NCI-H2227 (cell line): Measurements from ENCODE around the gene MYMX.
"Not testable (repeated sequence)": the region's sequence is repeated elsewhere in the genome, so short reads cannot be mapped to it uniquely, and the experiment has no call there.

ENCODE experiments used
- DNase-seq: peaks from one replicate; lab custom pipeline; 2025; ENCODE audit not compliant: unreplicated experiment; lab: John Stamatoyannopoulos, UW

MYMX gene

DNA sequence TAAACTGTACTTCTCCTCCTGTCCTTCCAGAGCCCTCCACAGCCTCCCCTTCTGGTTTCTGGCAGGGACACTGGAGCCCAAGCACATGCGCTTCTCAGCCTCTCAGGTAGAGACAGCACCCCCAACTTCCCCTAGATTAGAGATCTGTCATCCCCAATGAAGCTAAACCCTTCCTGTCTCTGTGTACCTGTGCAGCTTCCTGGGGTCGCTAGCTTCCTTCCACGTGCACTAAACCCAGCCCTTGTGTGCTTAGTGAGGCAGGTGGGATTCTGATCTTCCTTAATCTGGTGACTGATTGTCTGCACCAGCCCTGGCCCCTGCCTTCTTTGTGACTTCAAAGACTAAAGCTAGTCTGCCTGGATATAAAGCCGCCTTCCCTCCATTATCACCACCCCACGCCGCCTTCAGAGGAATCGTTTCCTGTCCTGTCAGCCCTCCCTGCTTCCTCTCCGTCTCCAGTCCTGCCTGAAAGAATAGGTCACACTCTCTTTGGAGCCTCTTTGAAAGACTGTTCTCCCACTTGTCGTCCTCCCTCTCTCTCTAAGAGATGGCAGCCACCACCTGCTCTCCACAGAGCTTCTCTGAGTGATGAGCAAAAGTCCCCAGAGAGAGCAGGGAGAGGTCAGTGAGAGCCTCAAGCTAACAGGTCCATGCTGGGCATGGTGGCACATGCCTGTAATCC lies 30.6 kb upstream of the MYMX start:
- no peak for DNase-seq

DNA sequence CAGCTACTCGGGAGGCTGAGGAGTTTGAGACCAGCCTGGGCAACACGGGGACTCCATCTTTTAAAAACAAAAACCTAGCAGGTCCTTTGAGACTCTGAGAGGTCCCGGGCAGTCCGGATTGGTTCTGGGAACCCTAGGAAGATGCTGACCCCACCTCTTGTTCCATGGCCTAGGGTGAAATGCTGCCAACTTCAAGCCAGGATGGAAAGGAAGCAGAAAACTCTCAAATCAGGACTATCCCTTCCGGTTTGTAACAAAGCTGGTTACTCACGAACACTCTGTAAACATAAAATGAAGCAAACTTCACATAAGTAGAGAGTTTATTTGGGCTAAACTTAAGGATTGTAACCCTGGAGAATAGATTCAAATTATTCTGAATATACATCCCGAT lies 30.1 kb upstream of the MYMX start:
- DNase-seq = no peak

DNA sequence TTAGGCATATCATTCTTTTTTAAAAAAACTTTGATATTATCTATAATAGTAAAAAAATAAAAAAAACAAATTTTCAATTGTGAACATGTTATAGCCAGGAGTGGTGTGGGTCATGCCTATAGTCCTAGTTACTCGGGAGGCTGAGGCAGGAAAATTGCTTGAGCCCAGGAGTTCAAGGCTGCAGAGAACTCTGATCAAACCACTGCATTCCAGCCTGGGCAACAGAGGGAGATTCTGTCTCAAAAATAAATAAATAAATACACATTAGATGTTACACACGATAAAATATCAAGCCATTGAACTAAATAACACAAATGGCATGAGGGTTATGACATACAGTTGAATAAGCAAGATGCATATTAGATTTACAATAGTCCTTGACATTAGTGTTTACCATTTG lies 27.9 kb upstream of the MYMX start:
- DNase-seq = no peak

DNA sequence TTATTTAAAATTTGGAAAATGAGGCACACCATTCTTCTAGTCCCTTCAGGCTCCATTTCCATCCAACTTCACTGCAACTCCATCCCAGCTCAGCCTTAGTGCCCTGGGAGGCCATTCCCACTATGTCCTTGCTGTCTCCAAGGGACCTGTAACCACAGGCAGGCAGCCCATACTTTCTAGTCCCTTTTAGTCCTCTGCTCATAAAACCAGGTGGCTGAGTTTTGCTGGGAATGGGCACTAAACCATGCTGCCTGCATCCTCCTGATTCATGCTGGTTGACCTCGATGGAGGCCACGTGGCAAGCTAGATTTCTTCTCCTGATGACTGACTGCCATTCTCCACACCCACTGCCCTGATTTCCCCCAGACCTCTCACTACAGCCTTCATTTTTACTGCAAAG lies 27.5 kb upstream of the MYMX start:
- DNase-seq = no peak

DNA sequence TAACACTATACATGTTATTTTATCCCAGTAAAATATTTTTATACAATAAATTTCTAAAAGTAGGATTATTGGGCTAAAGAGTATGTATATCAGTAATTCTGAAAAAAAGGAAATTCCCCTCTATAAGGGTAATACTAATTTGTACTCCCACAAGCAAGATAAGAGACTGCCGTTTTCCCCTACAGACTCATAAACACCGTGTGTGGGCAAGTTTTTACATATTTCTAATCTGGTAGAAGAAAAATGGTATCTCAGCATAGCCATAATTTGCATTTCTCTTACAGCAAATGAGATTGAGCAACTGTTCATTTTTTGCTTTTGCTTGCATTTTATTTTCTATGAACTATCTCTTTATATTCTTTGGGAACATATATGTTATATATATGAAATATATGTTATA lies 26.0 kb upstream of the MYMX start:
- DNase-seq = no peak

DNA sequence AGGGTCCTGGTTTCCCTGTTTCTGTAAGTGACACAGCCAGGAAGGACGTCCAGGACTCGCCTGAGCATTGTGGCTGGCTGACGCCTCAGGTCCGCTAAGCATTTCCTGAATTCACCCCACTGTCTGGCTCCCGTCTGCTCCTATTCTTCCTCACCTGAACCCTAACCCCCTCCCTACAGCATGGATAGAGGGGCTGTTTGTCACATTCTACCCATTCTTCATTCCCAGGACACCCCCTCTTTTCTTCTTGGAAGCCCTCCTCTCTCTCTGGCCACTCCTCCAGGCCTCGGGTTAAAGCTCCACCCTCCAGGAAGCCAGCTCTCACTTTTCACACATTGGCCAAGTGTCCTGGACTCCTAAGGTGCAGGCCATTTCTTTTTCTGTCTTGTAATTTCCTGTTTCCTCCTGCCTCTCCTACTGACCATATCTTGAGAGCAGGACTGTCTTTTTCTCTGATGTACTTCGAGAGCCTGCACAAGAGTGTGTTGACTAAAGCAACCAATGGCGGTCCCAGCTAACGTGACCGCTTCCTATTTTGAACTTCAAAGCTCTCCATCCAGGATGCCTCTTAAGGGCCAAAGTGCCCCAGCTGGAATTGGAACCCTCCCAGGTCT lies 24.2 kb upstream of the MYMX start:
- peak; percentile 10 for DNase-seq

DNA sequence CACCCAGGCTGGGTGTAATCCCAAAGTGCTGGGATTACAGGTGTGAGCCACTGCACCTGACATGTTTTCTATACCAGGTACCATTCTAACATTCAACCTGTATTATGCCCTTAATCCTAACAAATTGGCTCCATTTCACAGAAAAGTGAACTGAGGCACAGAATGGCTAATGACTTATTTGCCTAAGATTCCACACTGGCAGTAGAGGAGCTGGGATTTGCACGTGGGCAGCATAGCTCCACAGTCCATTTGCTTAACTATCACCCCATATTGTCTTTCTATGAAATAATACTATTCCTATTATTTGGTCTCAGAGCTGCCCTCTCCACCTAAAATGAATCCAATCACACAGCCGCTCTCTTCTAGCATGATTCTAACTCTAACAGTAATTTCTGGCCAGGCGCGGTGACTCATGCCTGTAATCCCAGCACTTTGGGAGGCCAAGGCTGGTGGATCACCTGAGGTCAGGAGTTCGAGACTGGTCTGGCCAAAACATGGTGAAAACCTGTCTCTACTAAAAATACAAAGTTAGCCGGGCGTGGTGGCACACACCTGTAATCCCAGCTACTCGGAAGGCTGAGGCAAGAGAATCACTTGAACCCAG lies 23.3 kb upstream of the MYMX start:
- no peak for DNase-seq

DNA sequence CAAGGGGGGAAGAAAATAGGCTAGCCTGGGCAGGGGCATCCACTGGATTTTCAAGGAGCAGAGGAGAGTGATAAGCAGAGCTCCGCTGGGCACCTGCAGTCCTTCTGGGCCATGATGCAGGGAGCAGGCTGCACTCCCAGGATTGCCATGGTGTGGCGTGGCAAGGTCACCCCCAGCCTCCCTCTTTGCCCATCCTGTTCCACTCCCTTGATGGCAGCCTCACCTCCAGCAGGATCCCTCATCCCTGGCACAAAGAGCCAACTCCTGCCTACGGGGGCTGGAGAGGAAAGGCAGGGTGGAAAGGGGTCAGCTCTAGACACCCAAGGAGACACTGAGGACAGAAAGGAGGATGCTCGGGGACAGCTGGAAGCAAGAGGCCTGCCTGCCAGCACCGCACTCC lies 22.4 kb upstream of the MYMX start:
- DNase-seq = no peak

DNA sequence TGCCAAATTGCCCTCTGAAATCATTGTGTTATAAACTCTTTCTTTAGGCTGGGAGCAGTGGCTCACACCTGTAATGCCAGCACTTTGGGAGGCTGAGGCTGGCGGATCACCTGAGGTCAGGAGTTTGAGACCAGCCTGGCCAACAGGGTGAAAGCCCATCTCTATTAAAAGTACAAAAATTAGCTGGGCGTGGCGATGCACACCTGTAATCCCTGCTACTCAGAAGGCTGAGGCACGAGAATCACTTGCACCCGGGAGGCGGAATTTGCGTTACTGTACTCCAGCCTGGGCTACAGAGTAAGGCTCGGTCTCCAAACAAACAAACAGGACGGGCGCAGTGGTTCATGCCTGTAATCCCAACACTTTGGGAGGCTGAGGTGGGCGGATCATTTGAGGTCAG lies 20.4 kb upstream of the MYMX start:
- DNase-seq = not testable (repeated sequence)

DNA sequence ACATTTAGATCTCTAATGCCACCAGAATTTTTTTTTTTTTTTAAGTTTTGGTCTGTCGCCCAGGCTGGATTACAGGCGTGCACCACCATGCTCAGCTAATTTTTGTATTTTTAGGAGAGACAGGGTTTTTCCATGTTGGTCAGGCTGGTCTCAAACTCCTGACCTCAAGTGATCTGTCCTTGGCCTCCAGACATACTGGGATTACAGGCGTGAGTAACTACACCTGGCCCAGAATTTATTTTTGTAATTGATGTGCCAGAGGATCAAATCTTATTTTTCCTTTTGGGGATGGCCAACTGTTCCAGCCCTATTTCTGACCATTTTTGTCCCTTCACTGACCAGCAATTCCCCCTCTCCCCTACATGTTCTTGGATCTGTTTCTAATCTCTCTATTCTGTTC lies 18.0 kb upstream of the MYMX start:
- DNase-seq = no peak

DNA sequence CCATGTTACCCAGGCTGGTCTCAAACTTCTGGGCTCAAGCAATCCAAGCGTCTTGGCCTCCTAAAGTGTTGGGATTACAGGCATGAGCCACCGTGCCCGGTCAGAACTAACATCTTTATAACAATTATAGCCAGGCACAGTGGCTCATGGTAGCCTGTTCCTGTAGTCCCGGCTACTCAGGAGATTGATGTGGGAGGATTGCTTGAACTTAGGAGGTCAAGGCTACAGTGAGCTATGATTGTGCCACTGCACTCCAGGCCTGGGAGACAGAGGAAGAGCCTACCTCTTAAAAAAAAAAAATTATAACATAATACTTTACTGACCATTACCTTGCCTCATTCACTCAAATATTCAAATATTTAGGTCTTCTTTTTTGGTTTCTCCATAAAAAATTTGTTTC lies 16.8 kb upstream of the MYMX start:
- no peak for DNase-seq

DNA sequence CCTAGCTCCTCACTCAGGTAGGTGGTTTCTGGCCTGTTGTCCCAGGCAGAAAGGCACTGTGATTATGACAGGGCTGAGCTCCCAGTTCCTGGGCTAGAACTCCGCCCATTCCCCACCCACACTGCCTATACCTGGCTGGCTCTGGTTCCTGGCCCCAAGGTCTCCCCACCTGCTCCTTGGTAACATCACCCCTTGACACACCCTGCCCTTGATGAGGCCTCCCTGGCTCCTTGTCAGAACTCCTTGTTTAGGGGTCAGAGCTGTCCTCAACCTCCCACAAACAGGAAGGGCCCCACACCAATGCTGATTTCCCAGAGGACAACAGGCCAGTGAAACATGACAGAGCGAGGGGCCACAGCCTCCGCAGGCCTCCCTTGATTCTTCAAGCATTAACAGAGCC lies 15.5 kb upstream of the MYMX start:
- no peak for DNase-seq

DNA sequence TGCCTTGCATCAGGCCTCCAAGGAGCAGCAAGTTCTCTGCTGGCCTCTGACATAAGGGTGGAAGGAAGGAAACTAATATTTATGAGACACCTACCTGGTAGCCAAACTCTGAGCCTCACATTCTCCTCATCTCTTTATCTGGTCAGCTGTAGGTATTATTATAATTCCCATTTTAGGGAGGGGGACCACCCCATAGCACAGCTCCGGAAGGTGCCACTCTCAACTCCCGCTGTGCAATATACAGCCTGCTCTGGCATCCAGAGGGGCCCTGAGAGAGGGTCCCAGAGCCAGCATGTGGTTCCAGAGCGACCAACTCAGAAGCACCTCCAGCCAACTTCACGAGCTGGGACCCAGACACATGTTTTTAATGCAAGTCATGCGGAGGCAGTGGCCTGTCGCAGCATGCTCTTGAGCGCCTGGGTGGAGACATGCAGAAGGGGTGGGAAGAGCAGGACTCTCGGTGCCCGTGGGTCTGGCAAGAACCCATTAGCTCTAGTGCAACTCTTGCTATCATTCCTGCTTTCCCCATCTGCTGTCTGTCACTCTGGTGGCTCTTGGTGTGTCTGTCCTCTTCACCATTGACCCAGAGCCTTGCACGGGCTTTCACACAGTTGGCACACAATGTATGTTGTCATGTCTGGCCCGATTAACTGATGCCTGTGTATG lies 15.0 kb upstream of the MYMX start:
- no peak for DNase-seq

DNA sequence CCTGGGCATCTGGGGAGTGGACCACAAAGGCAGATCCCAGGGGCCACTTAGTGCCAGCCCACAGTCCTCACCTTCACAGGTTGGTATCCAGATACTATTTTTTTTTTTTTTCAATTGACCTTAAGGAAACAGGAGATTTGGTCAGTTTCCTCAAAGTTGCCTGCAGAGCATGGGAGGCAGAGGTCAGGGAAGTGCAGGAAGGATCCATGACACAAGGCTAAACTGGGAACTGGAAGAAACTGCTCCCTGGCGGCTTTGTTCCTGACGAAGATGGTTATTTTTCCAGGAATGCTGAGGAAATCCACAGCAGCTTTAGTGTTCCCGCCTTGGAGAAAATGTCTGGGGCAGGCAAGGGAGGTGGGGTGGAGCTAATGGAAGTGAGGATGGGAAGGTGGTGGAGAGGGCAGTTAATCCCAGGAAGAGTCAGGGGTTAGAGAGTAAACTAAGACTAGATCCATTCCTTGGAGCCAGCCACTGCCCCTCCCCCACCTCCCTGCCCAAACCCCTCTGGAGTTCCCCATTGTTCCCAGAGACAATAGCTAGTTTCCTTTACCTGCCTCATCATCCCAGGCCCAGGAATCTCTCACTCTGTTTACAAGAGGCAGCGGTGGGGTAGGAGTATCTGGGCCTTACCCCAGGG lies 14.3 kb upstream of the MYMX start:
- no peak for DNase-seq

DNA sequence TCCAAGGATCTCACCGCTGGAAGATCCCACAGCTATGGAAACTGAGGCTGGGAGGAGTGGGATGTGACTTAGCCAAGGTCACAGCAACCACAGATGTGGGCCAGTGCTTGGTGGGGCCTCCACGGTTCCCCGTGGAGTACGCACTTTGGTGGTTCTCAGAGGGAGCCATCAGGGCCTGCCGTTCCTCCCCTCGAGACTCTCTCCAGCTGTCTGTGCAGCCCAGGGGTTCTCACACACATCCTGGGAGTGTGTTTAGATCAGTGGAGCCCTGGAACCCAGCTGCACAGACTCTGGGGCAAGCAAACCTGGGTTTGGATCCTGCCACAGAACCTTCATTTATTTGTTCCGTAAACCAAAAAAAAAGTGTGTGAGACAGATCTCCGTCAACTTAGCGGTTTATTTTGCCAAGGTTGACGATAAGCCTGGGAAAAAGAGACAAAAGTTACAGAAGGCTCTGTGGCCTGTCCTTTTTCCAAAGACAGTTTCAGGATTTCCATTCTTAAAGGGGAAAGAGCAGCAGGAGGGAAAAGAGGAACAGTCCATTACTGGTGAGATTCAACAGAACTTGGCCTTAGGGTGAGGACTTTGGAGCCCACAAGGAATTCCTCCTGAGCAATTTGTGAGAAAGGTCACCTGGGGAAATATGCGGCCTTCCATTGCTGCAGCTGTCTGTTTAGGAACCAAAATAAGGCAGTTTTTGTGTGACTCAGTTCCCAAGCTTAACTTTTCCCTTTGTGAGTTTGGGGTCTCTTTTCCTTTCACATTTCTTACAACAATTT lies 13.6 kb upstream of the MYMX start:
- DNase-seq = no peak

DNA sequence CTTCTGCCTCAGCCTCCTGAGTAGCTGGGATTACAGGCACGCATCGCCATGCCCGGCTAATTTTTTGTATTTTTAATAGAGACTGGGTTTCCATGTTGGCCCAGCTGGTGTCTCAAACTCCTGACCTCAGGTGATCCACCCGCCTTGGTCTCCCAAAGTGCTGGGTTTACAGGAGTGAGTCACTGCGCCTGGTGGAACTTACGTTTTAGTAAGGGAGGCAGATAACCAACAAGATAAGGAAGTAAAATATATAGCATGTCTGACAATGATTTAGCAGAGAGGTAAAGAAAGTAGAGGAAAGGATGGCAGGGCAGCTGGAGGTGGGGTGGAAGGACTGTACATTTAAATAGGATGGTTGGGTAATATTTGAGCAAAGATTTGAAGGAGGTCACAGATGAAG lies 12.8 kb upstream of the MYMX start:
- DNase-seq = no peak

DNA sequence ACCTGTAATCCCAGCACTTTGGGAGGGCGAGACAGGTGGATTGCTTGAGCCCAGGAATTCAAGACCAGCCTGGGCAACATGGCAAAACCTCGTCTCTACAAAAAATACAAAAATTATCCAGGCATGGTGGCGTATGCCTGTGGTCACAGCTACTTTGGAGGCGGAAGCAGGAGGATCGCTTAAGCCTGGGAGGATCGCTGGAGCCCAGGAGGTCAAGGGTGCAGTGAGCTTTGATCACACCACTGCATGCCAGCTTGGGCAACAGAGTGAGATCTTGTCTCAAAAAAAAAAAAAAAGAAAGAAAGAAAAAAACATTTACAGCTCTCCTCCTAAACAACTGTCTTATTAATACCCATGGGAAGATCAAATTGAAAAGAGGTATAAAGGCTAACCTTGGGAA lies 8.8 kb upstream of the MYMX start:
- no peak for DNase-seq

DNA sequence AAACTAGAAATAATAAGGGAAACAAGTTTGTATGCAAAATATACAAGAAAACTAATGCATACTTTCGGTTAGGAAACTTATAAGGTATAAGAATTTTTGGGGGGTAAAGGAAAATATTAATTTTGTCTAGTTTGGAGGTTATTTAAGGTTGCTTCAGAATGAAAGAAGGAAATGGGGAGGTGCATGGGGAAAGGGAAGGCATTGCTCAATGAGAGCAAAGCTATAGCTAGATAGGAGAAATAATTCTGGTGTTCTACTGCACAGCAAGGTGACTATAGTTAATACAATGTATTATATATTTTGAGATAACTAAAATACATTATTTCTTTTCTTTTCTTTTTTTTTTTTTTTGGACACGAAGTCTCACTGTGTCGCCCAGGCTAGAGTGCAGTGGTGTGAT lies 5.4 kb upstream of the MYMX start:
- no peak for DNase-seq

DNA sequence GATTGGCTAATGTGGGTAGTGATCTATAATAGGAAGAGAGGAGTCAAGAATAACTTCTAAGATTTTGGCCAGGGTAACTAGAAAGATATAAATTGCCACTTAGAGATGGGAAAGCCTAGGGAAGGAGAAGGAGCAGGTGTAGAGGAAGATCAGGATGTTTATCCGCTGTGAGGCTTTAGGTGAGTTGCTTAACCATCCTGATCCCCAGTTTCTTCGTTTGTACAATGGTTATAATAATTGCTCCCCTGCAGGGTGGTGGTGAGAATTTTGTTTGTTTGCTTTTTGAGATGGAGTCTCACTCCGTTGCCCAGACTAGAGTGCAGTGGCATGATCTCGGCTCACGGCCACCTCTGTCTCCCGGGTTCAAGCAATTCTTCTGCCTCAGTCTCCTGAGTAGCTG lies 2.4 kb upstream of the MYMX start:
- no peak for DNase-seq

DNA sequence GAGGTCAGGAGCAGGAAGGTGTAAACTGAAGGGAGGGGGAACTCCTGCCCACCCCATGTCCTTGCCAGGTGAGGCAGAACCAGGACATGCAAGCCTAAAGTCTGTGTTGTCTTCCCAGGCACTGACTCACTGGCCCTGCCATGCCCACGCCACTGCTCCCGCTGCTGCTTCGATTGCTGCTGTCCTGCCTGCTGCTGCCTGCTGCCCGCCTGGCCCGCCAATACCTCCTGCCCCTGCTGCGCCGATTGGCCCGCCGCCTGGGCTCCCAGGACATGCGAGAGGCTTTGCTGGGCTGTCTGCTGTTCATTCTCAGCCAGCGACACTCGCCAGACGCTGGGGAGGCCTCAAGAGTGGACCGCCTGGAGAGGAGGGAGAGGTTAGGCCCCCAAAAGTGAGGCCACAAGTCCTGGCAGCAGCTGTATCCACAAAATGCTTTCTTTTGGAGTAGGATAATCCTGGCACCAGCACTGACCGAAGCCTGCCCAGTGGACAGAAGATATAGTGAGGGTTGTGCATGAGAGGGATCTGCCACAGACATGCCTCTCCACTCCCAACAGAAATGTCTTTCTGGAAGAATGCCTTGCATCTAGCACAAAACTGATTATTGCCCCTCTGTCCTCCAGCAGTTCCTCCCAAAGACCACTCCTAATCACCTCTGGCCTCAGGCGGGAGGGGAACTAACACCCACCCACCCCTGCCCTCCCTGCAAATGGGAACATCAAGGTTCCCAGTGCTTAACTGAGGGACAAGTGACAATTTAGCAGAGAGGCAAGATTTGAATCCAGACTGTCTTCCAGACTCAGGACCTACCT lies 812 bp downstream of the MYMX start:
- DNase-seq = no peak
